Endodermal cell (in vitro differentiated cells): ENCODE results near the gene MAPK8. TPM values are rescaled to one million over a fixed set of nuclear protein-coding genes. Genes with fewer than 3 reads are reported as not detected.

ENCODE experiments used
- DNase-seq: peaks from one replicate; pipeline ENCODE4 v3.0.0-alpha.2; 2017
- H3K27ac ChIP-seq: 2 replicates; pipeline ENCODE4 v1.5.1; 2013; ENCODE audit warnings: mild to moderate bottlenecking, low read depth, low read length, moderate library complexity
- H3K27me3 ChIP-seq: 2 replicates; pipeline ENCODE4 v1.6.1; 2013; ENCODE audit warnings: mild to moderate bottlenecking, low read length, moderate library complexity; ENCODE audit not compliant: insufficient read depth, control insufficient read depth, poor library complexity, severe bottlenecking
- H3K36me3 ChIP-seq: 2 replicates; pipeline ENCODE4 v1.7.0; 2013; ENCODE audit warnings: mild to moderate bottlenecking, low read length, moderate library complexity; ENCODE audit not compliant: control insufficient read depth, insufficient read depth
- H3K4me1 ChIP-seq: one replicate; pipeline ENCODE4 v1.7.0; 2013; ENCODE audit warnings: low read length; ENCODE audit not compliant: control insufficient read depth, insufficient read depth
- H3K4me3 ChIP-seq: 2 replicates; pipeline ENCODE4 v1.5.1; 2013; ENCODE audit warnings: mild to moderate bottlenecking, low read length, moderate library complexity
- H3K9ac ChIP-seq: 2 replicates; pipeline ENCODE4 v1.6.1; 2013; ENCODE audit warnings: mild to moderate bottlenecking, low read length, moderate library complexity; ENCODE audit not compliant: poor library complexity, severe bottlenecking; ENCODE audit errors: extremely low read depth
- H3K9me3 ChIP-seq: 2 replicates; pipeline ENCODE4 v1.6.1; 2013; ENCODE audit warnings: mild to moderate bottlenecking, low read length, moderate library complexity; ENCODE audit not compliant: control insufficient read depth
- H3K27ac Mint-ChIP-seq: 2 replicates; pipeline ENCODE4 v1.8.0; 2020; ENCODE audit warnings: mixed read lengths
- H3K27me3 Mint-ChIP-seq: 2 replicates; pipeline ENCODE4 v1.8.0; 2021; ENCODE audit warnings: mild to moderate bottlenecking, mixed read lengths; ENCODE audit not compliant: insufficient read depth
- H3K36me3 Mint-ChIP-seq: 2 replicates; pipeline ENCODE4 v1.8.0; 2020; ENCODE audit warnings: low read depth, mixed read lengths
- H3K4me1 Mint-ChIP-seq: 2 replicates; pipeline ENCODE4 v1.8.0; 2020; ENCODE audit warnings: mixed read lengths
- H3K4me3 Mint-ChIP-seq: 2 replicates; pipeline ENCODE4 v1.8.0; 2020; ENCODE audit warnings: mild to moderate bottlenecking, moderate library complexity, mixed read lengths
- H3K9me3 Mint-ChIP-seq: 2 replicates; pipeline ENCODE4 v1.8.0; 2020; ENCODE audit warnings: mild to moderate bottlenecking, mixed read lengths
- WGBS, 2 experiments: methylation state at CpG; one replicate each; pipeline versions ENCODE4 v1.1.5 to v1.1.7; 2013; ENCODE audit warnings: missing lambda C conversion rate in 2 of 2, mixed read lengths in 1 of 2; ENCODE audit not compliant: insufficient coverage in 1 of 2, insufficient read length in 1 of 2; 5-methylcytosine and 5-hydroxymethylcytosine counted together
- total RNA-seq, 2 donors: library from RNA; stranded (reverse); fragmentation: NEBNext Ultra II Directional in 1 of 2; extraction: Animal tissue kit (Norgen Biotek cat#: 25700) in 1 of 2; gene quantifications; 2 replicates in 1 of 2; 3 replicates in 1 of 2; pipeline ENCODE4 v1.2.1, GENCODE V29; 2021
- TF ChIP-seq, protein P1 (sequence below): fragments of 200-600 bp; sonication (generic); conservative IDR thresholded peaks from 2 replicates; pipeline ENCODE4 v1.5.0; 2021; ENCODE audit warnings: antibody characterized with exemption, mild to moderate bottlenecking

The MAPK8 gene
- total RNA-seq, 2 donors from 2014 or later = 84.2 to 146 TPM

GRCh38 chr10:48266528-48266927, 39.9 kb upstream of the MAPK8 start:
- no peak for DNase-seq
- no peak overlapping the region for H3K4me3 ChIP-seq
- H3K4me1 ChIP-seq = no peaks in the 10 kb centered on the region
- no peaks in the 10 kb centered on the region for H3K27me3 ChIP-seq
- no peak overlapping the region for H3K27ac ChIP-seq
- H3K9ac ChIP-seq = no peak overlapping the region
- H3K36me3 ChIP-seq = no peaks in the 10 kb centered on the region
- Mint-ChIP-seq H3K4me3 (no peak overlapping the region), H3K36me3 (no peaks in the 10 kb centered on the region), H3K27ac (no peak overlapping the region), H3K9me3 (no peaks in the 10 kb centered on the region), H3K4me1 (peaks cover 12% of the 10 kb centered on the region), H3K27me3 (peaks cover 2% of the 10 kb centered on the region)
- no peaks in the 10 kb centered on the region for H3K9me3 ChIP-seq
- WGBS, 2 experiments = 91 to 100% methylated on average over 2 to 4 of the region's 4 CpGs
- TF ChIP-seq, protein P1, sequence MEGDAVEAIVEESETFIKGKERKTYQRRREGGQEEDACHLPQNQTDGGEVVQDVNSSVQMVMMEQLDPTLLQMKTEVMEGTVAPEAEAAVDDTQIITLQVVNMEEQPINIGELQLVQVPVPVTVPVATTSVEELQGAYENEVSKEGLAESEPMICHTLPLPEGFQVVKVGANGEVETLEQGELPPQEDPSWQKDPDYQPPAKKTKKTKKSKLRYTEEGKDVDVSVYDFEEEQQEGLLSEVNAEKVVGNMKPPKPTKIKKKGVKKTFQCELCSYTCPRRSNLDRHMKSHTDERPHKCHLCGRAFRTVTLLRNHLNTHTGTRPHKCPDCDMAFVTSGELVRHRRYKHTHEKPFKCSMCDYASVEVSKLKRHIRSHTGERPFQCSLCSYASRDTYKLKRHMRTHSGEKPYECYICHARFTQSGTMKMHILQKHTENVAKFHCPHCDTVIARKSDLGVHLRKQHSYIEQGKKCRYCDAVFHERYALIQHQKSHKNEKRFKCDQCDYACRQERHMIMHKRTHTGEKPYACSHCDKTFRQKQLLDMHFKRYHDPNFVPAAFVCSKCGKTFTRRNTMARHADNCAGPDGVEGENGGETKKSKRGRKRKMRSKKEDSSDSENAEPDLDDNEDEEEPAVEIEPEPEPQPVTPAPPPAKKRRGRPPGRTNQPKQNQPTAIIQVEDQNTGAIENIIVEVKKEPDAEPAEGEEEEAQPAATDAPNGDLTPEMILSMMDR = peak; percentile 54

DNA sequence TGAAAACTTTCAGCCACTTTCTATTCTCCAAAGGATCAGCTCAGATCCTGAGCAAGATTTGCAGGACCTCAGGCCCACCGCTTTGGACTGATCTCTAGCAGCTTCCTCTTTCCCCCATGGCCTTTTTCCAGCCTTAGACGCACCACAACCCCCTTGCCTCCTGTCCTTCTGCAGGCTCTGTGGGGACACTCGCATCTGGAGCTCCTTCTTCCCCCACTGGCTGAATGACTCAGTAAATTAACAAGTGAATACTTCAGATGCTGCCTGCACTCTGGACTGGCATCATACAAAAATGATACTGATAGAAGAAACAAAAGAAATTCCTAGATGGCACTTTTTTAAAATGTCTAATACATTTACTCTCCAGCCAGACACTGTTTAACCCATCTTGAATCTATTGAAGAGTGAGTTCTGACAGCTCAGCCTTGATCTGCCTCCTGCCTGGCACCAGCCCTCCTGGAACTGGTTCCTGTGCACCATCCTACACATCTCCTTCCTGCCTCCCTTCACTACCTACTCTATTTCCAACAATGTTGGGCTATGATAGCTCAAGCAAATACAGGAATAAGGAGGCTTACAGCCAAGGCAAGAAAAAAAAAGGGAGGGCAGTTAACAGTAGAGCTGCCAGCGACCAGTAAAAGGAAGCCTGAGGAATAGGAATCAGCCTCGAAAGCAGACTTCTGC, 35.3 kb upstream of the MAPK8 start:
- 86 to 91% methylated on average over 5 of the region's 5 CpGs for WGBS, 2 experiments
- no peak for DNase-seq
- H3K9me3 ChIP-seq = no peaks in the 10 kb centered on the region
- peaks cover 7% of the 10 kb centered on the region for H3K4me1 ChIP-seq
- TF ChIP-seq, protein P1 = no peak
- H3K27me3 ChIP-seq = no peaks in the 10 kb centered on the region
- no peaks in the 10 kb centered on the region for H3K9me3 Mint-ChIP-seq
- no peaks in the 10 kb centered on the region for H3K36me3 ChIP-seq
- no peak overlapping the region for H3K27ac Mint-ChIP-seq
- H3K27ac ChIP-seq = no peak overlapping the region
- no peaks in the 10 kb centered on the region for H3K36me3 Mint-ChIP-seq
- no peak overlapping the region for H3K4me3 ChIP-seq
- peaks cover 34% of the 10 kb centered on the region for H3K4me1 Mint-ChIP-seq
- H3K9ac ChIP-seq = no peak overlapping the region
- H3K27me3 Mint-ChIP-seq = peaks cover 2% of the 10 kb centered on the region
- no peak overlapping the region for H3K4me3 Mint-ChIP-seq

- Histone ChIP-seq H3K36me3 (no peaks in the 10 kb centered on the region), H3K9ac (no peak overlapping the region), H3K27me3 (no peaks in the 10 kb centered on the region), H3K9me3 (no peaks in the 10 kb centered on the region), H3K4me1 (peaks cover 7% of the 10 kb centered on the region), H3K27ac (no peak overlapping the region), H3K4me3 (no peak overlapping the region)
- 97 to 100% methylated on average over 2 of the region's 2 CpGs for WGBS, 2 experiments
- no peak overlapping the region for H3K4me3 Mint-ChIP-seq
- H3K36me3 Mint-ChIP-seq = no peaks in the 10 kb centered on the region
- no peak overlapping the region for H3K27ac Mint-ChIP-seq
- DNase-seq = no peak
- H3K9me3 Mint-ChIP-seq = peaks cover 1% of the 10 kb centered on the region
- peaks cover 2% of the 10 kb centered on the region for H3K27me3 Mint-ChIP-seq
- TF ChIP-seq, protein P1 = no peak
- H3K4me1 Mint-ChIP-seq = peaks cover 33% of the 10 kb centered on the region
Measured at GRCh38 chr10:48272682-48273081, 33.8 kb upstream of the MAPK8 start.
